GM23338 (cell line): ENCODE data around the gene LOXL3. TPM values are rescaled to one million over a fixed set of nuclear protein-coding genes. Genes with fewer than 3 reads are reported as not detected.

Experiments
- ATAC-seq: fragments of 200-7000 bp; cut with Tn5 transposase; 3 replicates; pipeline ENCODE4 v1.9.1; 2020
- DNase-seq: peaks from one replicate; pipeline ENCODE4 v3.0.0-alpha.2; 2015; ENCODE audit warnings: low spot score
- H2AFZ ChIP-seq: fragments of 200-600 bp; sonication (generic); 2 replicates; pipeline ENCODE4 v1.8.0; 2016; ENCODE audit warnings: antibody characterized with exemption, mild to moderate bottlenecking, moderate library complexity
- H3F3A ChIP-seq: fragments of 200-600 bp; sonication (generic); replicated peaks from 2 replicates; pipeline ENCODE4 v1.8.0; 2017; ENCODE audit warnings: antibody characterized with exemption, mixed run types, low read depth
- H3K27ac ChIP-seq: fragments of 200-600 bp; sonication (generic); 2 replicates; pipeline ENCODE4 v1.6.1; 2016; ENCODE audit warnings: low read depth
- H3K27me3 ChIP-seq: fragments of 200-600 bp; sonication (generic); 2 replicates; pipeline ENCODE4 v1.8.0; 2016; ENCODE audit warnings: mild to moderate bottlenecking, mixed run types, moderate library complexity; ENCODE audit not compliant: insufficient read depth
- H3K36me3 ChIP-seq: fragments of 200-600 bp; sonication (generic); 2 replicates; pipeline ENCODE4 v1.8.0; 2016; ENCODE audit warnings: mild to moderate bottlenecking; ENCODE audit not compliant: insufficient read depth
- H3K4me1 ChIP-seq: fragments of 200-600 bp; sonication (generic); 2 replicates; pipeline ENCODE4 v1.8.0; 2016; ENCODE audit warnings: mild to moderate bottlenecking, moderate library complexity; ENCODE audit not compliant: insufficient read depth
- H3K4me2 ChIP-seq: fragments of 200-600 bp; sonication (generic); 2 replicates; pipeline ENCODE4 v1.7.1; 2017; ENCODE audit warnings: mixed run types
- H3K4me3 ChIP-seq: fragments of 200-600 bp; sonication (generic); 2 replicates; pipeline ENCODE4 v1.6.1; 2016; ENCODE audit warnings: mixed run types
- H3K79me2 ChIP-seq: fragments of 200-600 bp; sonication (generic); replicated peaks from 2 replicates; pipeline ENCODE4 v1.8.0; 2017; ENCODE audit warnings: mild to moderate bottlenecking; ENCODE audit not compliant: insufficient read depth
- H3K9me2 ChIP-seq: fragments of 200-600 bp; sonication (generic); 2 replicates; pipeline ENCODE4 v1.8.0; 2017; ENCODE audit not compliant: insufficient read depth
- H4K20me1 ChIP-seq: fragments of 200-600 bp; sonication (generic); replicated peaks from 2 replicates; pipeline ENCODE4 v1.8.0; 2017; ENCODE audit warnings: mild to moderate bottlenecking; ENCODE audit not compliant: insufficient read depth
- H3K27ac Mint-ChIP-seq: 2 replicates; pipeline ENCODE4 v1.8.0; 2020; ENCODE audit warnings: inconsistent platforms, mild to moderate bottlenecking, moderate library complexity, mixed read lengths
- H3K27me3 Mint-ChIP-seq: 3 replicates; pipeline ENCODE4 v1.8.0; 2022; ENCODE audit warnings: low read depth, mild to moderate bottlenecking, moderate library complexity, mixed read lengths, inconsistent platforms; ENCODE audit not compliant: insufficient read depth, poor library complexity
- H3K36me3 Mint-ChIP-seq: 3 replicates; pipeline ENCODE4 v1.8.0; 2021; ENCODE audit warnings: low read depth, mild to moderate bottlenecking, inconsistent platforms, moderate library complexity, mixed read lengths
- H3K4me1 Mint-ChIP-seq: 3 replicates; pipeline ENCODE4 v1.8.0; 2020; ENCODE audit warnings: mild to moderate bottlenecking, inconsistent platforms, mixed read lengths
- H3K4me3 Mint-ChIP-seq: 3 replicates; pipeline ENCODE4 v1.8.0; 2021; ENCODE audit warnings: moderate library complexity, mild to moderate bottlenecking, inconsistent platforms, mixed read lengths
- H3K9me3 Mint-ChIP-seq: 3 replicates; pipeline ENCODE4 v1.8.0; 2020; ENCODE audit warnings: moderate library complexity, mild to moderate bottlenecking, inconsistent platforms, mixed read lengths
- CREB1 ChIP-seq: fragments of 250-450 bp; sonication (Bioruptor Pico); IDR thresholded peaks from 2 replicates; pipeline ENCODE4 v1.5.0; 2020; ENCODE audit warnings: low read depth, mild to moderate bottlenecking, moderate library complexity
- CTCF ChIP-seq, 2 experiments: fragments of 200-600 bp in 1 of 2; sonication (generic) in 1 of 2; conservative IDR thresholded peaks; 2 replicates each; pipeline versions ENCODE4 v1.5.1 to v1.6.1; 2016 to 2017; ENCODE audit warnings: antibody characterized with exemption in 2 of 2, low read depth in 2 of 2, mild to moderate bottlenecking in 2 of 2, moderate library complexity in 1 of 2
- EZH2 ChIP-seq: fragments of 200-600 bp; sonication (generic); IDR thresholded peaks from one replicate; pipeline ENCODE4 v1.8.0; 2017; ENCODE audit warnings: antibody characterized with exemption, mild to moderate bottlenecking, low read depth; ENCODE audit not compliant: unreplicated experiment
- EZH2phosphoT487 ChIP-seq: fragments of 200-600 bp; sonication (generic); IDR thresholded peaks from one replicate; pipeline ENCODE4 v1.8.1; 2018; ENCODE audit warnings: antibody characterized with exemption; ENCODE audit not compliant: unreplicated experiment
- JUNB ChIP-seq: IDR thresholded peaks from one replicate; pipeline ENCODE4 v1.6.1; 2016; ENCODE audit warnings: antibody characterized with exemption; ENCODE audit not compliant: unreplicated experiment
- POLR2AphosphoS5 ChIP-seq: IDR thresholded peaks from 2 replicates; pipeline ENCODE4 v1.6.1; 2016; ENCODE audit warnings: antibody characterized with exemption, low read depth
- STAT1 ChIP-seq: IDR thresholded peaks from one replicate; pipeline ENCODE4 v1.6.1; 2016; ENCODE audit warnings: antibody characterized with exemption; ENCODE audit not compliant: unreplicated experiment
- ZNF114 ChIP-seq: fragments of 250-450 bp; sonication (Bioruptor Pico); IDR thresholded peaks from 2 replicates; pipeline ENCODE4 v1.5.0; 2020; ENCODE audit warnings: mild to moderate bottlenecking, moderate library complexity
- ZNF331 ChIP-seq: fragments of 250-450 bp; sonication (Bioruptor Pico); IDR thresholded peaks from 2 replicates; pipeline ENCODE4 v1.5.0; 2020; ENCODE audit warnings: low read depth, mild to moderate bottlenecking, moderate library complexity
- polyA plus RNA-seq: library from polyadenylated mRNA; unstranded; fragments of >200 nt; fragmentation: Nextera tagmentation; extraction: Ambion mirVana; gene quantifications from 2 replicates; pipeline ENCODE4 v1.2.1, GENCODE V29; 2016
- total RNA-seq: library from RNA; depleted of rRNA; stranded (reverse); fragments of >200 nt; shearing (Covaris generic); gene quantifications from 2 replicates; pipeline ENCODE4 v1.2.3, GENCODE V29; 2014

Gene LOXL3
- total and polyA plus RNA-seq, 2 experiments from 2014 or later, result 4.7 to 14.9 TPM

DNA sequence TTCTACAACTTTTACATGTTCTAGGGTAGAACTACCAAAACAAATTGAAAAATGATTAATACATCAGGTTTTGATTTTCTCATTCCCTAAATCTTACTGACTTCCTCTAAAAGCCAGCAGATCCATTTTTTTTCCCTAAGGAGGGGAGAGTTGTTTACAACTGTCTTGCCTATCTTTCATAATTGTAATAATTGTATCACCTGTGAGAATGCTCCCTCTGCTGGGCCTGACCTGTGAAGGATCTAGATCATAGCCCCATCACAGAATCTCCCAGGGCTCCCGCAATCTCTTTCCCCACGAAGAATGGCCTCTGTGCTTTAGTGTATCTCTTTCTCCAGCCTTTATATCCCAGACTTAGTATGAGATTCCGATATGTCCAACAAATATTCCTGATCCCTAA lies 9.1 kb downstream of the LOXL3 start:
- Mint-ChIP-seq H3K27ac (no peak overlapping the region), H3K9me3 (peaks cover 3% of the 10 kb centered on the region; the same call in 1 of the 3 replicates), H3K36me3 (peaks cover 6% of the 10 kb centered on the region; the same call in 1 of the 3 replicates), H3K4me3 (no peak overlapping the region), H3K27me3 (peaks cover 28% of the 10 kb centered on the region), H3K4me1 (peaks cover 8% of the 10 kb centered on the region; the same call in 2 of the 3 replicates)
- TF ChIP-seq CTCF (conservative IDR thresholded peaks at IDR 0.05; ENCODE audit: low read depth in 2 of 2) (peak in 1 of 2 experiments; percentile 19; a peak in 2 of 4 replicates), ZNF331 (CRISPR knock-in tag) (no peak), CREB1 (CRISPR knock-in tag) (no peak), JUNB (no peak), STAT1 (no peak), POLR2AphosphoS5 (no peak), EZH2 (no peak)
- Histone ChIP-seq H4K20me1 (peaks cover 4% of the 10 kb centered on the region; the same call in 1 of the 2 replicates), H3K4me2 (no peak overlapping the region), H3K79me2 (peaks cover 5% of the 10 kb centered on the region; the same call in 1 of the 2 replicates), H3K4me1 (peaks cover 7% of the 10 kb centered on the region; the same call in 1 of the 2 replicates), H3K9me2 (no peaks in the 10 kb centered on the region), H3K27me3 (peaks cover 49% of the 10 kb centered on the region), H3F3A (peaks cover 9% of the 10 kb centered on the region; the same call in 1 of the 2 replicates), H3K4me3 (no peak overlapping the region), H2AFZ (no peak overlapping the region), H3K36me3 (no peaks in the 10 kb centered on the region), H3K27ac (no peak overlapping the region)
- DNase-seq, result no peak
- ATAC-seq, result no peak

DNA sequence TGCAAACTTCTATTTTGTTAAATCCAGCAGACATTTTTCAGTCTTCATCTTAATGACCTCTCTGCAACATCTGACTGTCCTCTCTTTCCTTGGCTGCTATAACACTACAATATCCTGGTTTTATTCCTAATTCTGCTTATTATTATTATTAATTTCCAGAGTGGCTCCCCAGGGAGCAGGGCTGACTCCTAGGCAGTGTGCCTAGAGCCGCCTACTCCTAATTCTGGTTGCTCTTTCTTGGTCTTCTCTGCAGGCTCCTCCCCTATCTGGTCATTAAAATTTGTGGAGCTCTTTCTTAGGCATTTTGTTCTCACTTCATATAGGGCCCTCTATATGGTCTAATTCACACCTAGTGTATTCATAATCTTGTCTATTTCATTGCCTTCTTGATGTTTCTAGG lies 10.8 kb downstream of the LOXL3 start:
- ATAC-seq (no peak), DNase-seq (no peak)
- H3K27me3 Mint-ChIP-seq, result peaks cover 17% of the 10 kb centered on the region
- H3K4me2 ChIP-seq, result no peak overlapping the region
- H3K36me3 Mint-ChIP-seq, result peaks cover under 1% of the 10 kb centered on the region; the same call in 1 of the 3 replicates
- H3K9me3 Mint-ChIP-seq, result no peaks in the 10 kb centered on the region
- no peak overlapping the region for H3K4me3 ChIP-seq
- H3K27me3 ChIP-seq, result peaks cover 33% of the 10 kb centered on the region
- H3K36me3 ChIP-seq, result no peaks in the 10 kb centered on the region
- H3F3A ChIP-seq, result 0 out of 2 replicates have a peak, but pooled peaks cover 4% of the 10 kb centered on the region
- no peak overlapping the region for H3K27ac Mint-ChIP-seq
- no peaks in the 10 kb centered on the region for H3K9me2 ChIP-seq
- H4K20me1 ChIP-seq, result peaks cover 4% of the 10 kb centered on the region; the same call in 1 of the 2 replicates
- no peak overlapping the region for H3K27ac ChIP-seq
- TF ChIP-seq CREB1 (CRISPR knock-in tag), result no peak
- no peak for TF ChIP-seq EZH2
- no peak for TF ChIP-seq EZH2phosphoT487
- no peak for TF ChIP-seq POLR2AphosphoS5
- no peak for TF ChIP-seq ZNF114 (CRISPR knock-in tag)
- H3K79me2 ChIP-seq, result peaks cover 5% of the 10 kb centered on the region; the same call in 1 of the 2 replicates
- peaks cover 1% of the 10 kb centered on the region; the same call in 1 of the 2 replicates for H3K4me1 ChIP-seq
- H3K4me3 Mint-ChIP-seq, result no peak overlapping the region
- H3K4me1 Mint-ChIP-seq, result peaks cover 1% of the 10 kb centered on the region
- H2AFZ ChIP-seq, result no peak overlapping the region
